MG63 (cell line): ENCODE data around the gene NRXN2. TPM values are rescaled to one million over a fixed set of nuclear protein-coding genes. Genes with fewer than 3 reads are reported as not detected.

Experiments
- DNase-seq: peaks from one replicate; pipeline ENCODE4 v3.0.0-alpha.2; 2020
- H3K27me3 ChIP-seq: fragments of 250-450 bp; sonication (Bioruptor Pico); 2 replicates; pipeline ENCODE4 v1.5.1; 2020; ENCODE audit warnings: mild to moderate bottlenecking, moderate library complexity
- H3K36me3 ChIP-seq: fragments of 250-450 bp; sonication (Bioruptor Pico); 2 replicates; pipeline ENCODE4 v1.5.1; 2020; ENCODE audit warnings: mild to moderate bottlenecking, moderate library complexity
- H3K4me3 ChIP-seq: fragments of 250-450 bp; sonication (Bioruptor Pico); 2 replicates; pipeline ENCODE4 v1.5.1; 2020; ENCODE audit warnings: mild to moderate bottlenecking, moderate library complexity
- H3K9me3 ChIP-seq: fragments of 250-450 bp; sonication (Bioruptor Pico); 2 replicates; pipeline ENCODE4 v1.5.1; 2020; ENCODE audit warnings: mild to moderate bottlenecking, moderate library complexity
- total RNA-seq: library from RNA; depleted of rRNA; stranded (reverse); fragments of >200 nt; shearing (Covaris generic); gene quantifications from 2 replicates; pipeline ENCODE4 v1.2.3, GENCODE V29; 2014; ENCODE audit warnings: low replicate concordance

Gene NRXN2
- total RNA-seq, 1 experiment from 2014 or later, result 4.2 TPM

- H3K9me3 ChIP-seq, result no peaks in the 10 kb centered on the region
- H3K36me3 ChIP-seq, result peaks cover 36% of the 10 kb centered on the region
- no peaks in the 10 kb centered on the region for H3K27me3 ChIP-seq
- no peak for DNase-seq
- H3K4me3 ChIP-seq, result no peak overlapping the region
Observed at GRCh38 chr11:64760759-64761420, 37.9 kb upstream of the NRXN2 start.

- Histone ChIP-seq H3K27me3 (no peaks in the 10 kb centered on the region), H3K9me3 (no peaks in the 10 kb centered on the region), H3K36me3 (peaks cover 29% of the 10 kb centered on the region), H3K4me3 (no peak within 1 kb of the TSS)
- no peak for DNase-seq
Observed at GRCh38 chr11:64759722-64760719, 37.0 kb upstream of the NRXN2 start, which contains the start of gene PYGM. Gene PYGM (minus strand): TSS chr11:64759974. CDS start chr11:64759898, 76 bp downstream.

DNA sequence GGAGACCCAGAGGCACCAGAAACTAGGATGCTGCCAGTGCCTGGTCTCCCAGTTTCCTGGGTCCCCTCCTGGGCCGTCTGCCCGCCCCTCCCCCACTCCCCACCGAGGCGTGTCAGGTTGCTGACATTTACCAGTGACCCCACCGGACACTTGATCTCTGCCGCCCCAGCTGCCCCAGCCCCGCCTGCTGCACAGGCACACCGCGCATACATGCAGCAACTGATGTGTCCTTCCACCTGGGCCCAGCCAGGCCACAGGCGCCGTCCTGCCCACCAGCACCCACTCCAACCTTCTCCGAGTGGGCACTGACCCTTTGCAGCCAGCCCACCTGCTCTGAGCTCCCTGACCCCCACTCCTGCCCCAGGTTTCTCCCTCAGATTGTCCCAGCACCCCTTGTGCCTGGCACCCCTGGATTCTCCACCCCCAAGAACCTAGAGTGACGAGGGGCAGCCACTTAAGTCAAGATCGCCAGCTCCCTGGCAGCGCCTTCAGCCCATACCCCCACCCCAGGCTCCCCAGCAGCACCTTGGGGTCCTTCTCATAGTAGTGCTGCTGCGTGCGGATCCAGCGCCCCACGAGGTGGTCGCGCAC lies 36.2 kb upstream of the NRXN2 start:
- Histone ChIP-seq H3K4me3 (no peak overlapping the region), H3K27me3 (no peaks in the 10 kb centered on the region), H3K36me3 (peaks cover 21% of the 10 kb centered on the region), H3K9me3 (no peaks in the 10 kb centered on the region)
- no peak for DNase-seq

GRCh38 chr11:64758330-64759079 lies 35.5 kb upstream of the NRXN2 start:
- Histone ChIP-seq H3K36me3 (peaks cover 14% of the 10 kb centered on the region), H3K27me3 (no peaks in the 10 kb centered on the region), H3K9me3 (no peaks in the 10 kb centered on the region), H3K4me3 (no peak overlapping the region)
- DNase-seq, result no peak

DNA sequence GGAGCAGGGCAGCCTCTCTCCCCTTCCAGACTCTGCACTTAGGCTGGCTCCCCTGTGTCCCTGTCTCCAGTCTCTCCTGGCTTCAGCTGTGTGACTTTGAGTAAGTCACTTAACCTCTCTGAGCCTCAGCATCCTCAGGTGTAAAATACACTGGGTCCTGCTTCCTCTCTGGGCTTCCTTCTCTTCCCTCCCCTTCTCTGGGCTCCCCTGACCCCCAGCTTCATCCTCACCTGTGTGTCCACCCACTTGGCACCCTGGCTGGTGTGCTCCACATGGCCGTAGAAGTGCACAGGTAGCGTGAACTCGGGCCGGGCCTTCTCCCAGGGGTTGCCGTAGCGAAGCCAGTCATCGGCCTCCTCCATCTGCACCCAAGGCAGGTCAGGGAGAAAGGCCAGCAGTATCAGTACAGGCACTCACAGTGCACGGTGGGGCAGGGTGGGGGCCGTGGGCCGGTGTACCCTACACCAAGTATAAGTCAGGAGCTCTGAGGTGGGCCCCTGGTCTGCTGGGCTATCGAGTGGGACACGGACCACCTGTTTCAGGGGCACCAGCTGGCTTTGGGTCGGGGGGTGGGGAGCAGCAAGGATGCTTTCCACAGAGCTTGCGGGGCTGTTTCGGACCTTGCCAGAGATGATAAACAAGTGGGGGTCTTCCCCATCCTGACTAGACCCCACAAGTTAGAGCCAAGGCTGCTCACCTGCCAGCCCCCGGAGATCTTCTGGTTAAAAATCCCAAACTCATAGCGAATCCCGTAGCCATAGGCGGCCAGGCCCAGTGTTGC lies 34.7 kb upstream of the NRXN2 start:
- Histone ChIP-seq H3K36me3 (peaks cover 6% of the 10 kb centered on the region), H3K27me3 (no peaks in the 10 kb centered on the region), H3K9me3 (no peaks in the 10 kb centered on the region), H3K4me3 (no peak overlapping the region)
- no peak for DNase-seq

DNA sequence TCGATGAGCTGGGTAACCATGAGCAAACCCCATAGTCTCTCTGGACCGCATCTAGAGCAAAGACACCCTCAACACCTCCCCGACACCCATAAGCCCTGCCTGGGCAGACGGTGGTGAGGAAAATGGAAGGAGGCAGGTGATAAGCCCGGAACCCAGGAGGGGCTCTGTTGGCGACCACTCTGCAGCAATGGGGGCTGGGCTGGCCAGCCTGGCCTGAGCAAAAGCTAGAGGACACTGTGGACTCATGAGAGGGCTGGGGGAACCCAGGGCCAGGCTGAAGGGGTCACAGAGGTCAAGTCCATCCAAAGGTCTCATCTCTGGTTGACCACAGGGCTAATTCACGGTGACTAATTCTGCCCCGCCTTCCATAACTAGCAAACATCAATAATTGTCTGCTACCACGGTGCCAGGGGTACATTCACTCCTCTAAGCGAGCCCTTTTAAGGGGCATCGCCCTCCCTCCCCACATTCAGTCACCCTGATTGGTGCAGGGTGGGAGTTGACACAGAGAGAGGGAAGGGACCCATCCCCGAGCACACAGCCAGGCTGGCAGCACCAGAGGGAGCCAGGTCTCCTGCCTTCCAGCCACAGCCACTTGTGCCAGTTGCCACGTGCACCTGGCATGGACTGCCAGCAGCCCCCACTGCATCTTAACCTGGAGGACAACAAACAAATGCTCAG lies 32.8 kb upstream of the NRXN2 start:
- Histone ChIP-seq H3K27me3 (no peaks in the 10 kb centered on the region), H3K9me3 (no peaks in the 10 kb centered on the region), H3K4me3 (no peak overlapping the region), H3K36me3 (no peaks in the 10 kb centered on the region)
- no peak for DNase-seq

GRCh38 chr11:64754919-64755662 lies 32.1 kb upstream of the NRXN2 start:
- H3K36me3 ChIP-seq, result no peaks in the 10 kb centered on the region
- H3K9me3 ChIP-seq, result no peaks in the 10 kb centered on the region
- no peak for DNase-seq
- no peaks in the 10 kb centered on the region for H3K27me3 ChIP-seq
- H3K4me3 ChIP-seq, result no peak overlapping the region

- no peaks in the 10 kb centered on the region for H3K27me3 ChIP-seq
- no peaks in the 10 kb centered on the region for H3K9me3 ChIP-seq
- H3K36me3 ChIP-seq, result no peaks in the 10 kb centered on the region
- no peak overlapping the region for H3K4me3 ChIP-seq
- DNase-seq, result no peak
Observed at GRCh38 chr11:64754124-64754918, 31.3 kb upstream of the NRXN2 start.

DNA sequence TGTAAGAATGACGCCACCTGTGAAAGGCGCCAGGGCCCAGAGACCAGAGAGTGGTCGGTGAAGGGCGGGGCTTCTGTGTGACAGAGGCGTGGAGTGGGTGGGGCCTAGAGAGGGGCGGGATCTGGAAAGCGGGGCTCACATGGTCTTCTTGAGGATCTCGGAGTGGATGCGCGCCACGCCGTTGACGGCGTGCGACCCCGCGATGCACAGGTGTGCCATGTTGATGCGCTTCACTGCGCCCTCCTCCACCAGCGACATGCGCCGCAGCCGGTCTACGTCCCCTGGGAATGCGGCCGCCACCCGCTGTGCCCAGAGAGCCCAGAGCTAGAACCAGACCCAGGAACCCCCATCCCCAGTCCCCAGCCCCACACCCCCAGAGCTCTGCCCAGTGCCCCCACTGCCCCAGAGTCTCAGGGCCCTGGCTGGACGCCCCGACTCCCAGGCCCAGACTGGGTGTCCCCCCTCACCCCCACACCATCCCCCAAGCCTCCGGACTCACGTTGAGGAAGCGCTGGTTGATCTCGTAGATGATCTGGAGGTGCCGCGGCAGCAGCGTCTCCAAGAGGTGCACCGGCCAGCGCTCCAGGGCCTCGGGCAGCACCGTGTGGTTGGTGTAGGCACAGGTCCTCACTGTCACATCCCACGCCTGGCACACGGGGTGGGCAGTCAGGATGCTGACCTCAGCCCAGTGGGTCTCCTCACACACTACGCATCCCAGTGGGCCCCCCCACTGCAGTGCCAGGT lies 30.6 kb upstream of the NRXN2 start:
- no peaks in the 10 kb centered on the region for H3K36me3 ChIP-seq
- no peak overlapping the region for H3K4me3 ChIP-seq
- H3K9me3 ChIP-seq, result no peaks in the 10 kb centered on the region
- H3K27me3 ChIP-seq, result no peaks in the 10 kb centered on the region
- DNase-seq, result no peak

- Histone ChIP-seq H3K27me3 (no peaks in the 10 kb centered on the region), H3K4me3 (no peak overlapping the region)
Observed at GRCh38 chr11:64753019-64753379, 30.0 kb upstream of the NRXN2 start.

GRCh38 chr11:64752175-64752970 lies 29.4 kb upstream of the NRXN2 start:
- no peaks in the 10 kb centered on the region for H3K27me3 ChIP-seq
- H3K9me3 ChIP-seq, result no peaks in the 10 kb centered on the region
- no peak for DNase-seq
- H3K36me3 ChIP-seq, result no peaks in the 10 kb centered on the region
- no peak overlapping the region for H3K4me3 ChIP-seq

More at GRCh38 chr11:64753019-64753379, 30.0 kb upstream of the NRXN2 start:
- Histone ChIP-seq H3K9me3 (no peaks in the 10 kb centered on the region), H3K36me3 (no peaks in the 10 kb centered on the region)
- DNase-seq, result no peak

- H3K27me3 ChIP-seq, result no peaks in the 10 kb centered on the region
Observed at GRCh38 chr11:64751580-64751979, 28.6 kb upstream of the NRXN2 start.

DNA sequence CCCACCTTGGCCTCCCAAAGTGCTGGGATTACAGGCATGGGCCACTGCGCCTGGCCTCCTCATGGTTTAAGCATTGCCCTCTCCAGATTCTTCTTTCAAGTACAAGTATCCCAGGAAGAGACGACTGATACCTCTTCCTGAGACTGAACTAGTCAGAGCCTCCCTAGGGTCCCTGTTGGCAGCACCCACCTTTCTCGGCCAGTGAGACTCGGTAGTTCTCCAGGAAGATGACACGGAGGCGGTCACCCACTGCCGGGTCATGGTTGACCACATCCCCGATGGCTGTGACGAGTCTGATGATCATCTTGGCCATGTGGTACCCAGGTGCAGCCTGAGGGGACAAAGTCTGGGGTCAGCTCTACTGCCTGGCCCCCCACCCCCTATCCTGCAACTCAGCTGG lies 28.1 kb upstream of the NRXN2 start:
- Histone ChIP-seq H3K27me3 (no peaks in the 10 kb centered on the region), H3K9me3 (no peaks in the 10 kb centered on the region), H3K36me3 (no peaks in the 10 kb centered on the region), H3K4me3 (no peak overlapping the region)
- DNase-seq, result no peak

More at GRCh38 chr11:64751580-64751979, 28.6 kb upstream of the NRXN2 start:
- no peak for DNase-seq
- Histone ChIP-seq H3K9me3 (no peaks in the 10 kb centered on the region), H3K4me3 (no peak overlapping the region), H3K36me3 (no peaks in the 10 kb centered on the region)
